AG08396 (cell line): ENCODE data around the gene PAOX.

Experiments
- DNase-seq: peaks from one replicate; pipeline ENCODE4 v3.0.0; 2012; ENCODE audit warnings: low spot score, mixed read lengths

Gene PAOX

GRCh38 chr10:133349577-133350011 lies 29.5 kb upstream of the PAOX start:
- DNase-seq: no peak

- DNase-seq: no peak
Measured at GRCh38 chr10:133350283-133350949, 28.6 kb upstream of the PAOX start.

- DNase-seq: no peak
Measured at GRCh38 chr10:133350950-133351329, 28.1 kb upstream of the PAOX start.

- no peak for DNase-seq
Measured at GRCh38 chr10:133351408-133352318, 27.4 kb upstream of the PAOX start.

- DNase-seq: no peak
Measured at GRCh38 chr10:133353202-133353959, 25.7 kb upstream of the PAOX start.

- DNase-seq: no peak
Measured at GRCh38 chr10:133353988-133354605, 25.0 kb upstream of the PAOX start.

GRCh38 chr10:133354672-133355240 lies 24.3 kb upstream of the PAOX start:
- no peak for DNase-seq

- no peak for DNase-seq
Measured at GRCh38 chr10:133355266-133355665, 23.8 kb upstream of the PAOX start.

- no peak for DNase-seq
Measured at GRCh38 chr10:133355991-133356390, 23.1 kb upstream of the PAOX start.

- no peak for DNase-seq
Measured at GRCh38 chr10:133356549-133357284, 22.3 kb upstream of the PAOX start.

GRCh38 chr10:133357285-133358161 lies 21.5 kb upstream of the PAOX start, which contains the start of gene FUOM:
Gene FUOM (minus strand): TSS chr10:133358019. CDS start chr10:133358007, 12 bp downstream.
- DNase-seq: peak; percentile 96

GRCh38 chr10:133358162-133358924 lies 20.7 kb upstream of the PAOX start:
- no peak for DNase-seq

GRCh38 chr10:133358925-133359310 lies 20.1 kb upstream of the PAOX start:
- DNase-seq: no peak

- no peak for DNase-seq
Measured at GRCh38 chr10:133359554-133359971, 19.5 kb upstream of the PAOX start.

GRCh38 chr10:133359972-133360610 lies 19.0 kb upstream of the PAOX start:
- no peak for DNase-seq

GRCh38 chr10:133361227-133361626 lies 17.8 kb upstream of the PAOX start:
- no peak for DNase-seq

- DNase-seq: no peak
Measured at GRCh38 chr10:133361773-133362441, 17.2 kb upstream of the PAOX start.

- no peak for DNase-seq
Measured at GRCh38 chr10:133362846-133363245, 16.2 kb upstream of the PAOX start.
